Measurements from ENCODE around the gene TMEM18.
"Not testable (repeated sequence)": the region's sequence is repeated elsewhere in the genome, so short reads cannot be mapped to it uniquely, and the experiment has no call there.

Gene TMEM18

GRCh38 chr2:685421-685820 lies 8.2 kb upstream of the TMEM18 start:
- TF ChIP-seq SUZ12 (IDR thresholded peaks at IDR 0.05; ENCODE audit: extremely low read depth, insufficient read depth, insufficient read length) (no peak), ZNF274 (IDR thresholded peaks at IDR 0.05; ENCODE audit: low read depth, low read length) (no peak), YY1 (IDR thresholded peaks at IDR 0.05; ENCODE audit: insufficient read depth, insufficient read length) (no peak)
- Histone ChIP-seq H3K4me1 (ENCODE audit: insufficient read depth, insufficient read length) (no peaks in the 10 kb centered on the region), H3K9ac (ENCODE audit: insufficient read length, low read depth) (no peak overlapping the region), H3K27me3 (ENCODE audit: insufficient read depth, insufficient read length) (no peaks in the 10 kb centered on the region), H3K4me3 (ENCODE audit: insufficient read length, low read depth) (no peak overlapping the region), H3K36me3 (ENCODE audit: insufficient read depth, insufficient read length, low read length) (no peaks in the 10 kb centered on the region), H3K9me3 (ENCODE audit: insufficient read depth, low read length) (peaks cover 36% of the 10 kb centered on the region)
- DNase-seq (ENCODE audit: low read depth, low spot score): no peak

- not testable (repeated sequence) for H3K36me3 ChIP-seq (ENCODE audit: insufficient read depth, insufficient read length, low read length); H3K27me3 ChIP-seq (ENCODE audit: insufficient read depth, insufficient read length); DNase-seq (ENCODE audit: low read depth, low spot score); H3K9ac ChIP-seq (ENCODE audit: insufficient read length, low read depth); H3K4me3 ChIP-seq (ENCODE audit: insufficient read length, low read depth); H3K4me1 ChIP-seq (ENCODE audit: insufficient read depth, insufficient read length)
- peaks cover 36% of the 10 kb centered on the region for H3K9me3 ChIP-seq (ENCODE audit: insufficient read depth, low read length)
Observed at GRCh38 chr2:684913-685312, 7.7 kb upstream of the TMEM18 start.

GRCh38 chr2:682226-682625 lies 5.0 kb upstream of the TMEM18 start:
- Histone ChIP-seq H3K4me3 (ENCODE audit: insufficient read length, low read depth) (no peak overlapping the region), H3K4me1 (ENCODE audit: insufficient read depth, insufficient read length) (no peaks in the 10 kb centered on the region), H3K9me3 (ENCODE audit: insufficient read depth, low read length) (peaks cover 36% of the 10 kb centered on the region), H3K27me3 (ENCODE audit: insufficient read depth, insufficient read length) (no peaks in the 10 kb centered on the region), H3K36me3 (ENCODE audit: insufficient read depth, insufficient read length, low read length) (no peaks in the 10 kb centered on the region), H3K9ac (ENCODE audit: insufficient read length, low read depth) (no peak overlapping the region)
- no peak for TF ChIP-seq YY1 (IDR thresholded peaks at IDR 0.05; ENCODE audit: insufficient read depth, insufficient read length)
- no peak for TF ChIP-seq SUZ12 (IDR thresholded peaks at IDR 0.05; ENCODE audit: extremely low read depth, insufficient read depth, insufficient read length)
- no peak for TF ChIP-seq ZNF274 (IDR thresholded peaks at IDR 0.05; ENCODE audit: low read depth, low read length)
- DNase-seq (ENCODE audit: low read depth, low spot score): no peak

GRCh38 chr2:681312-681711 lies 4.1 kb upstream of the TMEM18 start:
- TF ChIP-seq SUZ12 (IDR thresholded peaks at IDR 0.05; ENCODE audit: extremely low read depth, insufficient read depth, insufficient read length): no peak
- DNase-seq (ENCODE audit: low read depth, low spot score): no peak
- Histone ChIP-seq H3K4me1 (ENCODE audit: insufficient read depth, insufficient read length) (no peaks in the 10 kb centered on the region), H3K9ac (ENCODE audit: insufficient read length, low read depth) (no peak overlapping the region), H3K36me3 (ENCODE audit: insufficient read depth, insufficient read length, low read length) (no peaks in the 10 kb centered on the region), H3K9me3 (ENCODE audit: insufficient read depth, low read length) (peaks cover 36% of the 10 kb centered on the region), H3K27me3 (ENCODE audit: insufficient read depth, insufficient read length) (no peaks in the 10 kb centered on the region), H3K4me3 (ENCODE audit: insufficient read length, low read depth) (no peak overlapping the region)

- Histone ChIP-seq H3K36me3 (ENCODE audit: insufficient read depth, insufficient read length, low read length) (no peaks in the 10 kb centered on the region), H3K4me1 (ENCODE audit: insufficient read depth, insufficient read length) (peaks cover under 1% of the 10 kb centered on the region), H3K9me3 (ENCODE audit: insufficient read depth, low read length) (peaks cover 27% of the 10 kb centered on the region), H3K4me3 (ENCODE audit: insufficient read length, low read depth) (no peak overlapping the region), H3K9ac (ENCODE audit: insufficient read length, low read depth) (no peak overlapping the region), H3K27me3 (ENCODE audit: insufficient read depth, insufficient read length) (no peaks in the 10 kb centered on the region)
- no peak for DNase-seq (ENCODE audit: low read depth, low spot score)
- no peak for TF ChIP-seq YY1 (IDR thresholded peaks at IDR 0.05; ENCODE audit: insufficient read depth, insufficient read length)
- TF ChIP-seq ZNF274 (IDR thresholded peaks at IDR 0.05; ENCODE audit: low read depth, low read length): no peak
- no peak for TF ChIP-seq SUZ12 (IDR thresholded peaks at IDR 0.05; ENCODE audit: extremely low read depth, insufficient read depth, insufficient read length)
Observed at GRCh38 chr2:680496-680895, 3.3 kb upstream of the TMEM18 start.

GRCh38 chr2:678964-679363 lies 1.8 kb upstream of the TMEM18 start:
- no peak overlapping the region for H3K9ac ChIP-seq (ENCODE audit: insufficient read length, low read depth)
- H3K4me1 ChIP-seq (ENCODE audit: insufficient read depth, insufficient read length): peaks cover 3% of the 10 kb centered on the region
- no peaks in the 10 kb centered on the region for H3K27me3 ChIP-seq (ENCODE audit: insufficient read depth, insufficient read length)
- H3K4me3 ChIP-seq (ENCODE audit: insufficient read length, low read depth): no peak overlapping the region
- peaks cover 15% of the 10 kb centered on the region for H3K9me3 ChIP-seq (ENCODE audit: insufficient read depth, low read length)
- H3K36me3 ChIP-seq (ENCODE audit: insufficient read depth, insufficient read length, low read length): peaks cover 5% of the 10 kb centered on the region
- no peak for DNase-seq (ENCODE audit: low read depth, low spot score)
- TF ChIP-seq YY1 (IDR thresholded peaks at IDR 0.05; ENCODE audit: insufficient read depth, insufficient read length): no peak
- no peak for TF ChIP-seq ZNF274 (IDR thresholded peaks at IDR 0.05; ENCODE audit: low read depth, low read length)
- TF ChIP-seq SUZ12 (IDR thresholded peaks at IDR 0.05; ENCODE audit: extremely low read depth, insufficient read depth, insufficient read length): no peak

GRCh38 chr2:677959-678550 lies 849 bp upstream of the TMEM18 start:
- no peaks in the 10 kb centered on the region for H3K27me3 ChIP-seq (ENCODE audit: insufficient read depth, insufficient read length)
- no peak for DNase-seq (ENCODE audit: low read depth, low spot score)
- TF ChIP-seq ZNF274 (IDR thresholded peaks at IDR 0.05; ENCODE audit: low read depth, low read length) (no peak), SUZ12 (IDR thresholded peaks at IDR 0.05; ENCODE audit: extremely low read depth, insufficient read depth, insufficient read length) (no peak), YY1 (IDR thresholded peaks at IDR 0.05; ENCODE audit: insufficient read depth, insufficient read length) (no peak)
- peak overlapping the region; percentile 92 for H3K9ac ChIP-seq (ENCODE audit: insufficient read length, low read depth)
- H3K9me3 ChIP-seq (ENCODE audit: insufficient read depth, low read length): peaks cover 6% of the 10 kb centered on the region; the same call in 1 of the 2 replicates
- H3K36me3 ChIP-seq (ENCODE audit: insufficient read depth, insufficient read length, low read length): peaks cover 6% of the 10 kb centered on the region
- H3K4me1 ChIP-seq (ENCODE audit: insufficient read depth, insufficient read length): peaks cover 3% of the 10 kb centered on the region
- peak overlapping the region; percentile 67 for H3K4me3 ChIP-seq (ENCODE audit: insufficient read length, low read depth)

- no peaks in the 10 kb centered on the region for H3K9me3 ChIP-seq (ENCODE audit: insufficient read depth, low read length)
- H3K27me3 ChIP-seq (ENCODE audit: insufficient read depth, insufficient read length): no peaks in the 10 kb centered on the region
- DNase-seq (ENCODE audit: low read depth, low spot score): peak; percentile 96
- peaks cover 3% of the 10 kb centered on the region for H3K4me1 ChIP-seq (ENCODE audit: insufficient read depth, insufficient read length)
- TF ChIP-seq YY1 (IDR thresholded peaks at IDR 0.05; ENCODE audit: insufficient read depth, insufficient read length) (no peak), SUZ12 (IDR thresholded peaks at IDR 0.05; ENCODE audit: extremely low read depth, insufficient read depth, insufficient read length) (no peak), ZNF274 (IDR thresholded peaks at IDR 0.05; ENCODE audit: low read depth, low read length) (no peak)
- peak overlapping the region; percentile 87 for H3K4me3 ChIP-seq (ENCODE audit: insufficient read length, low read depth)
- H3K9ac ChIP-seq (ENCODE audit: insufficient read length, low read depth): peak overlapping the region; percentile 81
- H3K36me3 ChIP-seq (ENCODE audit: insufficient read depth, insufficient read length, low read length): peaks cover 20% of the 10 kb centered on the region
Observed at GRCh38 chr2:676647-677055, 555 bp downstream of the TMEM18 start.

All from NT2/D1 (cell line).